Measurements from ENCODE around the gene CTTNBP2.

DNA sequence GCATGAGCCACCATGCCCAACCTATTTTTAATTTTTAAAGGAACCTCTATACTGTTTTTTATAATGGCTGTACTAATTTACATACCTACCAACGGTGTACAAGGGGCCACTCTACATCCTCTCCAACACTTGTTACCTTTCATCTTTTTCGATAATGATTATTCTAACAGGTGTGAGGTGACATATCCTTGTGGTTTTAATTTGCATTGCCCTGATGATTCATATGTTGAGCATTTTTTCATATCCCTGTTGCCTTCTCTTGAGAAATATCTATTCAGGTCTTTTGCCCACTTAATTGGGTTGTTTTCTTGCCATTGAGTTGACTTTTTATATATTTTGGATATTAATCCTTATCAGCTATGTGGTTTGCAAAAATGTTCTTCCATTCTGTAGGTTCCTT, 167.0 kb downstream of the CTTNBP2 start:
- TF ChIP-seq, protein P1, sequence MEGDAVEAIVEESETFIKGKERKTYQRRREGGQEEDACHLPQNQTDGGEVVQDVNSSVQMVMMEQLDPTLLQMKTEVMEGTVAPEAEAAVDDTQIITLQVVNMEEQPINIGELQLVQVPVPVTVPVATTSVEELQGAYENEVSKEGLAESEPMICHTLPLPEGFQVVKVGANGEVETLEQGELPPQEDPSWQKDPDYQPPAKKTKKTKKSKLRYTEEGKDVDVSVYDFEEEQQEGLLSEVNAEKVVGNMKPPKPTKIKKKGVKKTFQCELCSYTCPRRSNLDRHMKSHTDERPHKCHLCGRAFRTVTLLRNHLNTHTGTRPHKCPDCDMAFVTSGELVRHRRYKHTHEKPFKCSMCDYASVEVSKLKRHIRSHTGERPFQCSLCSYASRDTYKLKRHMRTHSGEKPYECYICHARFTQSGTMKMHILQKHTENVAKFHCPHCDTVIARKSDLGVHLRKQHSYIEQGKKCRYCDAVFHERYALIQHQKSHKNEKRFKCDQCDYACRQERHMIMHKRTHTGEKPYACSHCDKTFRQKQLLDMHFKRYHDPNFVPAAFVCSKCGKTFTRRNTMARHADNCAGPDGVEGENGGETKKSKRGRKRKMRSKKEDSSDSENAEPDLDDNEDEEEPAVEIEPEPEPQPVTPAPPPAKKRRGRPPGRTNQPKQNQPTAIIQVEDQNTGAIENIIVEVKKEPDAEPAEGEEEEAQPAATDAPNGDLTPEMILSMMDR (IDR thresholded peaks at IDR 0.05): no peak
- TF ChIP-seq EZH2phosphoT487 (IDR thresholded peaks at IDR 0.05): no peak
